GM12874 (cell line): Measurements from ENCODE around the gene ALPI.

Experiments used
- CTCF ChIP-seq: IDR thresholded peaks from 2 replicates; pipeline ENCODE4 v1.5.1; 2011; ENCODE audit warnings: low read depth, mild to moderate bottlenecking, control low read depth, low read length, moderate library complexity; ENCODE audit not compliant: insufficient read depth

The ALPI gene

GRCh38 chr2:232434563-232435374 is 21.2 kb upstream of the ALPI start:
- no peak for TF ChIP-seq CTCF

GRCh38 chr2:232435375-232435648 is 20.6 kb upstream of the ALPI start:
- no peak for TF ChIP-seq CTCF

- no peak for TF ChIP-seq CTCF
These were observed 20.1 kb upstream of the ALPI start for GRCh38 chr2:232435805-232436204.

- no peak for TF ChIP-seq CTCF
These were observed 19.4 kb upstream of the ALPI start for GRCh38 chr2:232436381-232437194.

- TF ChIP-seq CTCF = no peak
These were observed 18.8 kb upstream of the ALPI start for GRCh38 chr2:232437195-232437571.

- no peak for TF ChIP-seq CTCF
These were observed 17.9 kb upstream of the ALPI start for GRCh38 chr2:232438091-232438490.

- TF ChIP-seq CTCF = 0 out of 2 replicates have a peak, but pooled peaks have one; percentile 41
These were observed 16.8 kb upstream of the ALPI start for GRCh38 chr2:232438951-232439757.
